Measurements from ENCODE around the gene MAMDC4. TPM values are rescaled to one million over a fixed set of nuclear protein-coding genes. Genes with fewer than 3 reads are reported as not detected.

MAMDC4 gene
- total RNA-seq, 1 experiment from 2014 or later = 6.3 TPM

- POLR2A ChIA-PET = no interaction called here
- CTCF ChIA-PET = interaction anchor here (0.6 kb wide), 1 partner anchor 22 kb away, joined by 3 read pairs; no protein-coding TSS in a partner anchor
- no peak for TF ChIP-seq SIN3A (IDR thresholded peaks at IDR 0.05; ENCODE audit: borderline replicate concordance, insufficient read depth, low read depth, low read length)
- TF ChIP-seq TCF7L2 (IDR thresholded peaks at IDR 0.05; ENCODE audit: low read depth, low read length) = no peak
- TF ChIP-seq REST (IDR thresholded peaks at IDR 0.05; ENCODE audit: insufficient read depth in 1 of 2, low read depth in 2 of 2, low read length in 1 of 2) = no peak
- no peak for TF ChIP-seq CTCF (IDR thresholded peaks at IDR 0.05)
- in situ Hi-C loops (cut with HindIII; ENCODE audit: low pct_unique_long_range_greater_than_20kb, low sequenced_read_pairs) = no loop called here
- no TSS peak for BruUV-seq (replicated peaks)
- Histone ChIP-seq H3K27ac (ENCODE audit: low read length) (no peak overlapping the region), H3K36me3 (ENCODE audit: control insufficient read depth, insufficient read depth, low read length) (no peaks in the 10 kb centered on the region; the same call in 1 of the 2 replicates), H3K4me1 (ENCODE audit: control insufficient read depth, insufficient read depth, low read length) (peaks cover 30% of the 10 kb centered on the region), H3K4me3 (ENCODE audit: low read depth in 2 of 2, low read length in 2 of 2) (no peak overlapping the region), H3K9me3 (ENCODE audit: control insufficient read depth, insufficient read depth, low read depth, low read length) (no peaks in the 10 kb centered on the region), H3K27me3 (ENCODE audit: control insufficient read depth, insufficient read depth, low read length) (no peaks in the 10 kb centered on the region)
- intact Hi-C loops (cut with micrococcal nuclease; ENCODE audit: unreplicated experiment) = no loop called here
- DNase-seq (ENCODE audit: low read depth, low spot score) (no peak), ATAC-seq (no peak)
Observed at GRCh38 chr9:136861874-136862457, 9.8 kb downstream of the MAMDC4 start.

- in situ Hi-C loops (cut with HindIII; ENCODE audit: low pct_unique_long_range_greater_than_20kb, low sequenced_read_pairs) = no loop called here
- CTCF ChIA-PET = no interaction called here
- H3K27ac ChIP-seq (ENCODE audit: low read length) = no peak overlapping the region
- no peaks in the 10 kb centered on the region for H3K9me3 ChIP-seq (ENCODE audit: control insufficient read depth, insufficient read depth, low read depth, low read length)
- ATAC-seq = no peak
- peaks cover 25% of the 10 kb centered on the region for H3K4me1 ChIP-seq (ENCODE audit: control insufficient read depth, insufficient read depth, low read length)
- no peaks in the 10 kb centered on the region; the same call in 1 of the 2 replicates for H3K36me3 ChIP-seq (ENCODE audit: control insufficient read depth, insufficient read depth, low read length)
- H3K27me3 ChIP-seq (ENCODE audit: control insufficient read depth, insufficient read depth, low read length) = no peaks in the 10 kb centered on the region
- DNase-seq (ENCODE audit: low read depth, low spot score) = no peak
- no TSS peak for BruUV-seq (replicated peaks)
- POLR2A ChIA-PET = no interaction called here
- no peak for TF ChIP-seq CTCF (IDR thresholded peaks at IDR 0.05)
- TF ChIP-seq REST (IDR thresholded peaks at IDR 0.05; ENCODE audit: insufficient read depth in 1 of 2, low read depth in 2 of 2, low read length in 1 of 2) = no peak
- TF ChIP-seq SIN3A (IDR thresholded peaks at IDR 0.05; ENCODE audit: borderline replicate concordance, insufficient read depth, low read depth, low read length) = no peak
- TF ChIP-seq POLR2AphosphoS5 (IDR thresholded peaks at IDR 0.05; ENCODE audit: low read depth, low read length) = no peak
- TF ChIP-seq TCF7L2 (IDR thresholded peaks at IDR 0.05; ENCODE audit: low read depth, low read length) = no peak
- intact Hi-C loops (cut with micrococcal nuclease; ENCODE audit: unreplicated experiment) = no loop called here
- H3K4me3 ChIP-seq (ENCODE audit: low read depth in 2 of 2, low read length in 2 of 2) = no peak overlapping the region
Observed at GRCh38 chr9:136862849-136863622, 10.9 kb downstream of the MAMDC4 start.
